NCI-H2171 (cell line): Measurements from ENCODE around the gene PHF21B.

Experiments
- DNase-seq: peaks from one replicate; lab custom pipeline; 2025; lab: John Stamatoyannopoulos, UW

PHF21B gene

GRCh38 chr22:45013138-45013537, 3.3 kb upstream of the PHF21B start:
- DNase-seq = no peak

GRCh38 chr22:45010532-45010900, 711 bp upstream of the PHF21B start:
- DNase-seq = peak; percentile 34

GRCh38 chr22:45008751-45009605, 827 bp downstream of the PHF21B start:
- peak; percentile 30 for DNase-seq

GRCh38 chr22:45008186-45008681, 1.6 kb downstream of the PHF21B start:
- DNase-seq = peak; percentile 42

GRCh38 chr22:45007391-45008185, 2.2 kb downstream of the PHF21B start:
- no peak for DNase-seq

GRCh38 chr22:45006964-45007390, 2.8 kb downstream of the PHF21B start:
- DNase-seq = no peak

- DNase-seq = no peak
These were observed 3.5 kb downstream of the PHF21B start for GRCh38 chr22:45006111-45006963.

GRCh38 chr22:45001653-45002052, 8.2 kb downstream of the PHF21B start:
- DNase-seq = no peak

- DNase-seq = no peak
These were observed 9.5 kb downstream of the PHF21B start for GRCh38 chr22:45000330-45000729.

GRCh38 chr22:44999687-45000086, 10.1 kb downstream of the PHF21B start:
- no peak for DNase-seq

GRCh38 chr22:44999231-44999630, 10.6 kb downstream of the PHF21B start:
- DNase-seq = no peak

GRCh38 chr22:44998296-44998695, 11.5 kb downstream of the PHF21B start:
- no peak for DNase-seq

GRCh38 chr22:44997060-44997459, 12.7 kb downstream of the PHF21B start:
- DNase-seq = no peak

- DNase-seq = no peak
These were observed 13.2 kb downstream of the PHF21B start for GRCh38 chr22:44996648-44997047.

- no peak for DNase-seq
These were observed 13.7 kb downstream of the PHF21B start for GRCh38 chr22:44996120-44996519.

- no peak for DNase-seq
These were observed 14.1 kb downstream of the PHF21B start for GRCh38 chr22:44995715-44996114.

- no peak for DNase-seq
These were observed 14.7 kb downstream of the PHF21B start for GRCh38 chr22:44995105-44995514.

GRCh38 chr22:44994399-44995104, 15.3 kb downstream of the PHF21B start:
- no peak for DNase-seq

- no peak for DNase-seq
These were observed 17.6 kb downstream of the PHF21B start for GRCh38 chr22:44992166-44992565.

GRCh38 chr22:44991218-44991617, 18.6 kb downstream of the PHF21B start:
- DNase-seq = no peak

GRCh38 chr22:44990810-44991209, 19.0 kb downstream of the PHF21B start:
- DNase-seq = no peak
